Measurements from ENCODE around the gene DNAH5. TPM values are rescaled to one million over a fixed set of nuclear protein-coding genes. Genes with fewer than 3 reads are reported as not detected.

DNAH5 gene
- 10 to 100 TPM in 1 of 6 experiments, 1 to 10 TPM in 5; 1.2 to 16.2 (median 3.4) TPM for total RNA-seq
- long read RNA-seq: 0 reads

GRCh38 chr5:13944560-13945199 lies at the start of gene DNAH5:
DNAH5 (minus strand) TSS chr5:13944688; CDS start chr5:13944438, 250 bp downstream.
- no peak within 1 kb of the TSS for H3K27ac ChIP-seq
- intact Hi-C loops (cut with DNase I): no loop called here
- DNase-seq: no peak
- no peak for ATAC-seq
- 47% methylated on average over 4 of the region's 4 CpGs for WGBS (ENCODE audit: insufficient coverage, low coverage, low lambda C conversion rate, missing lambda C conversion rate)
- no peaks in the 10 kb centered on the region for H3K27me3 ChIP-seq
- TF ChIP-seq, protein P1, sequence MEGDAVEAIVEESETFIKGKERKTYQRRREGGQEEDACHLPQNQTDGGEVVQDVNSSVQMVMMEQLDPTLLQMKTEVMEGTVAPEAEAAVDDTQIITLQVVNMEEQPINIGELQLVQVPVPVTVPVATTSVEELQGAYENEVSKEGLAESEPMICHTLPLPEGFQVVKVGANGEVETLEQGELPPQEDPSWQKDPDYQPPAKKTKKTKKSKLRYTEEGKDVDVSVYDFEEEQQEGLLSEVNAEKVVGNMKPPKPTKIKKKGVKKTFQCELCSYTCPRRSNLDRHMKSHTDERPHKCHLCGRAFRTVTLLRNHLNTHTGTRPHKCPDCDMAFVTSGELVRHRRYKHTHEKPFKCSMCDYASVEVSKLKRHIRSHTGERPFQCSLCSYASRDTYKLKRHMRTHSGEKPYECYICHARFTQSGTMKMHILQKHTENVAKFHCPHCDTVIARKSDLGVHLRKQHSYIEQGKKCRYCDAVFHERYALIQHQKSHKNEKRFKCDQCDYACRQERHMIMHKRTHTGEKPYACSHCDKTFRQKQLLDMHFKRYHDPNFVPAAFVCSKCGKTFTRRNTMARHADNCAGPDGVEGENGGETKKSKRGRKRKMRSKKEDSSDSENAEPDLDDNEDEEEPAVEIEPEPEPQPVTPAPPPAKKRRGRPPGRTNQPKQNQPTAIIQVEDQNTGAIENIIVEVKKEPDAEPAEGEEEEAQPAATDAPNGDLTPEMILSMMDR (IDR thresholded peaks at IDR 0.05): no peak
- no peak for TF ChIP-seq POLR2A (IDR thresholded peaks at IDR 0.05)
- no peaks in the 10 kb centered on the region for H3K9me3 ChIP-seq
- H3K4me1 ChIP-seq: no peaks in the 10 kb centered on the region
- no peak within 1 kb of the TSS for H3K4me3 ChIP-seq
- no peaks in the 10 kb centered on the region for H3K36me3 ChIP-seq

DNA sequence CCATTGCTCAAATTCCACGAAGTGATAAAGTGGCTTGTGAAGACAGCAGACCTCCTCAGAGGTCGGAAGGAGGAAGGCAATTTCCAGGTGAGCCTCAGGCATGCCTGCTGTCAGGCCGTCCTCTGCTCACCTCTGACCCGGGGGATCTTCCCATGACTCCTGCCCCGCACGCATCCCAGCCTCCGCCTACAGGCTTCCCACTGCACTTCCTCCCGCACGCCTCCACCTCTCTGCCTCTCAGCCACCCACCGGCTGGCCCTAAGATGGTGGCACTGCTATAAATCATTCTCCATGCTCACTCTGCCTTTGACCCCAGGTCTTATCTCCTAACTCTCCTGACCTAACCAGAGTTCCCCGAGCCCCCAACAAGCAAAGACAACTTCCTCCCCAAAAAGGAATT lies 49.4 kb upstream of the DNAH5 start:
- H3K9me3 ChIP-seq: no peaks in the 10 kb centered on the region
- WGBS (ENCODE audit: insufficient coverage, low coverage, low lambda C conversion rate, missing lambda C conversion rate): 54% methylated on average over 7 of the region's 11 CpGs
- ATAC-seq (no peak), DNase-seq (no peak)
- H3K4me1 ChIP-seq: no peaks in the 10 kb centered on the region
- intact Hi-C loops (cut with DNase I): no loop called here
- TF ChIP-seq, protein P1 (IDR thresholded peaks at IDR 0.05): no peak
- no peak for TF ChIP-seq POLR2A (IDR thresholded peaks at IDR 0.05)
- no peaks in the 10 kb centered on the region for H3K36me3 ChIP-seq
- H3K27me3 ChIP-seq: no peaks in the 10 kb centered on the region
- no peak overlapping the region for H3K27ac ChIP-seq
- no peak overlapping the region for H3K4me3 ChIP-seq

GRCh38 chr5:13992795-13993194 lies 48.3 kb upstream of the DNAH5 start:
- H3K4me3 ChIP-seq: no peak overlapping the region
- 87% methylated on average over 4 of the region's 4 CpGs for WGBS (ENCODE audit: insufficient coverage, low coverage, low lambda C conversion rate, missing lambda C conversion rate)
- H3K27ac ChIP-seq: no peak overlapping the region
- H3K27me3 ChIP-seq: no peaks in the 10 kb centered on the region
- H3K9me3 ChIP-seq: no peaks in the 10 kb centered on the region
- no peak for ATAC-seq
- intact Hi-C loops (cut with DNase I): no loop called here
- peaks cover 0 to 4% (median 0%) of the 10 kb centered on the region in 4 donors for H3K4me1 ChIP-seq
- no peaks in the 10 kb centered on the region for H3K36me3 ChIP-seq
- TF ChIP-seq, protein P1 (IDR thresholded peaks at IDR 0.05): no peak
- no peak for TF ChIP-seq POLR2A (IDR thresholded peaks at IDR 0.05)
- no peak for DNase-seq

- DNase-seq: no peak
- H3K4me3 ChIP-seq: no peak overlapping the region
- 48% methylated on average over 3 of the region's 3 CpGs for WGBS (ENCODE audit: insufficient coverage, low coverage, low lambda C conversion rate, missing lambda C conversion rate)
- no peaks in the 10 kb centered on the region for H3K27me3 ChIP-seq
- H3K27ac ChIP-seq: no peak overlapping the region
- H3K9me3 ChIP-seq: no peaks in the 10 kb centered on the region
- no peak for ATAC-seq
- peaks cover 0 to 4% (median 0%) of the 10 kb centered on the region in 4 donors for H3K4me1 ChIP-seq
- H3K36me3 ChIP-seq: no peaks in the 10 kb centered on the region
- TF ChIP-seq POLR2A (IDR thresholded peaks at IDR 0.05): no peak
- TF ChIP-seq, protein P1 (IDR thresholded peaks at IDR 0.05): no peak
- intact Hi-C loops (cut with DNase I): no loop called here
These were observed 46.9 kb upstream of the DNAH5 start for GRCh38 chr5:13991365-13991764.

All from right lobe of liver (tissue), 6 donors.